ENCODE data around the gene TFPT. TPM values are rescaled to one million over a fixed set of nuclear protein-coding genes. Genes with fewer than 3 reads are reported as not detected.

The TFPT gene
- total and polyA plus RNA-seq, 2 of the 13 experiments (the other 11 are each of a cell fraction or from before 2014, with no cell fraction given) = 8.4 to 10.7 TPM

- TF ChIP-seq, protein P1, sequence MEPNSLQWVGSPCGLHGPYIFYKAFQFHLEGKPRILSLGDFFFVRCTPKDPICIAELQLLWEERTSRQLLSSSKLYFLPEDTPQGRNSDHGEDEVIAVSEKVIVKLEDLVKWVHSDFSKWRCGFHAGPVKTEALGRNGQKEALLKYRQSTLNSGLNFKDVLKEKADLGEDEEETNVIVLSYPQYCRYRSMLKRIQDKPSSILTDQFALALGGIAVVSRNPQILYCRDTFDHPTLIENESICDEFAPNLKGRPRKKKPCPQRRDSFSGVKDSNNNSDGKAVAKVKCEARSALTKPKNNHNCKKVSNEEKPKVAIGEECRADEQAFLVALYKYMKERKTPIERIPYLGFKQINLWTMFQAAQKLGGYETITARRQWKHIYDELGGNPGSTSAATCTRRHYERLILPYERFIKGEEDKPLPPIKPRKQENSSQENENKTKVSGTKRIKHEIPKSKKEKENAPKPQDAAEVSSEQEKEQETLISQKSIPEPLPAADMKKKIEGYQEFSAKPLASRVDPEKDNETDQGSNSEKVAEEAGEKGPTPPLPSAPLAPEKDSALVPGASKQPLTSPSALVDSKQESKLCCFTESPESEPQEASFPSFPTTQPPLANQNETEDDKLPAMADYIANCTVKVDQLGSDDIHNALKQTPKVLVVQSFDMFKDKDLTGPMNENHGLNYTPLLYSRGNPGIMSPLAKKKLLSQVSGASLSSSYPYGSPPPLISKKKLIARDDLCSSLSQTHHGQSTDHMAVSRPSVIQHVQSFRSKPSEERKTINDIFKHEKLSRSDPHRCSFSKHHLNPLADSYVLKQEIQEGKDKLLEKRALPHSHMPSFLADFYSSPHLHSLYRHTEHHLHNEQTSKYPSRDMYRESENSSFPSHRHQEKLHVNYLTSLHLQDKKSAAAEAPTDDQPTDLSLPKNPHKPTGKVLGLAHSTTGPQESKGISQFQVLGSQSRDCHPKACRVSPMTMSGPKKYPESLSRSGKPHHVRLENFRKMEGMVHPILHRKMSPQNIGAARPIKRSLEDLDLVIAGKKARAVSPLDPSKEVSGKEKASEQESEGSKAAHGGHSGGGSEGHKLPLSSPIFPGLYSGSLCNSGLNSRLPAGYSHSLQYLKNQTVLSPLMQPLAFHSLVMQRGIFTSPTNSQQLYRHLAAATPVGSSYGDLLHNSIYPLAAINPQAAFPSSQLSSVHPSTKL (CRISPR knock-in tag; IDR thresholded peaks at IDR 0.05) = no peak
- TF ChIP-seq FUBP1 (CRISPR knock-in tag; IDR thresholded peaks at IDR 0.05; ENCODE audit: borderline replicate concordance) (no peak), CC2D1A (CRISPR knock-in tag; IDR thresholded peaks at IDR 0.05) (no peak), MED1 (CRISPR knock-in tag; IDR thresholded peaks at IDR 0.05) (peak; percentile 27; the same call in 1 of the 2 replicates), TCF7 (IDR thresholded peaks at IDR 0.05; ENCODE audit: low read depth) (no peak), BCL6 (CRISPR knock-in tag; IDR thresholded peaks at IDR 0.05) (no peak), SKI (IDR thresholded peaks at IDR 0.05; ENCODE audit: partially characterized antibody) (no peak), ZNF552 (CRISPR knock-in tag; IDR thresholded peaks at IDR 0.05; ENCODE audit: borderline replicate concordance) (no peak), MEIS2 (CRISPR knock-in tag; IDR thresholded peaks at IDR 0.05) (peak; percentile 34; the same call in 1 of the 2 replicates), ZNF281 (CRISPR knock-in tag; IDR thresholded peaks at IDR 0.05; ENCODE audit: borderline replicate concordance) (no peak), ETV5 (CRISPR knock-in tag; IDR thresholded peaks at IDR 0.05; ENCODE audit: borderline replicate concordance) (no peak; the same call in 1 of the 2 replicates), ZNF790 (CRISPR knock-in tag; IDR thresholded peaks at IDR 0.05; ENCODE audit: borderline replicate concordance) (no peak)
- TF ChIP-seq, protein P2, sequence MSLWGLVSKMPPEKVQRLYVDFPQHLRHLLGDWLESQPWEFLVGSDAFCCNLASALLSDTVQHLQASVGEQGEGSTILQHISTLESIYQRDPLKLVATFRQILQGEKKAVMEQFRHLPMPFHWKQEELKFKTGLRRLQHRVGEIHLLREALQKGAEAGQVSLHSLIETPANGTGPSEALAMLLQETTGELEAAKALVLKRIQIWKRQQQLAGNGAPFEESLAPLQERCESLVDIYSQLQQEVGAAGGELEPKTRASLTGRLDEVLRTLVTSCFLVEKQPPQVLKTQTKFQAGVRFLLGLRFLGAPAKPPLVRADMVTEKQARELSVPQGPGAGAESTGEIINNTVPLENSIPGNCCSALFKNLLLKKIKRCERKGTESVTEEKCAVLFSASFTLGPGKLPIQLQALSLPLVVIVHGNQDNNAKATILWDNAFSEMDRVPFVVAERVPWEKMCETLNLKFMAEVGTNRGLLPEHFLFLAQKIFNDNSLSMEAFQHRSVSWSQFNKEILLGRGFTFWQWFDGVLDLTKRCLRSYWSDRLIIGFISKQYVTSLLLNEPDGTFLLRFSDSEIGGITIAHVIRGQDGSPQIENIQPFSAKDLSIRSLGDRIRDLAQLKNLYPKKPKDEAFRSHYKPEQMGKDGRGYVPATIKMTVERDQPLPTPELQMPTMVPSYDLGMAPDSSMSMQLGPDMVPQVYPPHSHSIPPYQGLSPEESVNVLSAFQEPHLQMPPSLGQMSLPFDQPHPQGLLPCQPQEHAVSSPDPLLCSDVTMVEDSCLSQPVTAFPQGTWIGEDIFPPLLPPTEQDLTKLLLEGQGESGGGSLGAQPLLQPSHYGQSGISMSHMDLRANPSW (CRISPR knock-in tag; IDR thresholded peaks at IDR 0.05; ENCODE audit: borderline replicate concordance) = no peak
- TF ChIP-seq, protein P3, sequence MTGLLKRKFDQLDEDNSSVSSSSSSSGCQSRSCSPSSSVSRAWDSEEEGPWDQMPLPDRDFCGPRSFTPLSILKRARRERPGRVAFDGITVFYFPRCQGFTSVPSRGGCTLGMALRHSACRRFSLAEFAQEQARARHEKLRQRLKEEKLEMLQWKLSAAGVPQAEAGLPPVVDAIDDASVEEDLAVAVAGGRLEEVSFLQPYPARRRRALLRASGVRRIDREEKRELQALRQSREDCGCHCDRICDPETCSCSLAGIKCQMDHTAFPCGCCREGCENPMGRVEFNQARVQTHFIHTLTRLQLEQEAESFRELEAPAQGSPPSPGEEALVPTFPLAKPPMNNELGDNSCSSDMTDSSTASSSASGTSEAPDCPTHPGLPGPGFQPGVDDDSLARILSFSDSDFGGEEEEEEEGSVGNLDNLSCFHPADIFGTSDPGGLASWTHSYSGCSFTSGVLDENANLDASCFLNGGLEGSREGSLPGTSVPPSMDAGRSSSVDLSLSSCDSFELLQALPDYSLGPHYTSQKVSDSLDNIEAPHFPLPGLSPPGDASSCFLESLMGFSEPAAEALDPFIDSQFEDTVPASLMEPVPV (CRISPR knock-in tag; IDR thresholded peaks at IDR 0.05) = 0 out of 2 replicates have a peak, but pooled peaks have one; percentile 12
These were observed 21.6 kb upstream of the TFPT start (continued) for GRCh38 chr19:54136864-54137698.
